ENCODE results near the gene CACNA1E. TPM values are rescaled to one million over a fixed set of nuclear protein-coding genes. Genes with fewer than 3 reads are reported as not detected.

The CACNA1E gene
- total RNA-seq, 1 experiment from 2014 or later = 0.46 TPM

DNA sequence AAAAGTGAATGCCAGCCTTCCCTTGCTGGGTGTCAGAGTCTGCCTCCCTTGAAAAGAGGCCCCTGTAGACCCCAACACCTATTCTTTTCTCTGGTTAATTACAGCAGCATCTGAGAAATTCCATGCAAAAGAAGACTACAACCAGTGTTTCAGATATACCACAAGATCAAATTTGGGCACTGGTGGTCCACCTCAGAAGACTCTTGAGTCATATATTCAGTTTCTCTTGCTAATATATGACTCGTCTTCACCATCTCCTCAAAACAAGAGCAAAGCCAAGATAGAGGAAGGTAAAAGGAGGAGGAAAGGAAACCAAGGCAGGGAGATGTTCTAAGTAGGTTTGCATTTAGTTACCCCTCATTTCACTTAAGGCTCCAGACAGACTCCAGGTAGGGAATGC, 318.3 kb downstream of the CACNA1E start:
- no peaks in the 10 kb centered on the region for H3K23me2 ChIP-seq (ENCODE audit: insufficient read length, low read depth, low read length, poor library complexity, severe bottlenecking)
- H3K79me1 ChIP-seq (ENCODE audit: insufficient read depth, low read depth, low read length, poor library complexity, severe bottlenecking) = no peaks in the 10 kb centered on the region
- H3K23ac ChIP-seq (ENCODE audit: insufficient read length, low read depth, low read length) = no peak overlapping the region
- H2BK120ac ChIP-seq (ENCODE audit: low read depth, low read length, poor library complexity, severe bottlenecking) = no peak overlapping the region
- H4K20me1 ChIP-seq (ENCODE audit: control insufficient read depth, insufficient read depth, insufficient read length) = no peaks in the 10 kb centered on the region
- Mint-ChIP-seq H3K27ac (no peak overlapping the region), H3K27me3 (ENCODE audit: low read depth) (0 out of 2 replicates have a peak, but pooled peaks cover 3% of the 10 kb centered on the region), H3K4me3 (no peak overlapping the region), H3K4me1 (peaks cover 6 to 11% of the 10 kb centered on the region in 2 experiments; a peak in 3 of 4 replicates), H3K36me3 (ENCODE audit: insufficient read depth in 1 of 3, low read depth in 3 of 3) (no peaks in the 10 kb centered on the region), H3K9me3 (no peaks in the 10 kb centered on the region)
- H2BK5ac ChIP-seq (ENCODE audit: insufficient read length, low read length) = no peak overlapping the region
- no peak overlapping the region for H4K5ac ChIP-seq (ENCODE audit: insufficient read length, low read depth, low read length)
- H3K4ac ChIP-seq (ENCODE audit: low read depth, low read length) = no peak overlapping the region
- no peak overlapping the region for H2AK5ac ChIP-seq (ENCODE audit: insufficient read length, low read length)
- no peak overlapping the region for H3K18ac ChIP-seq (ENCODE audit: insufficient read length, low read depth, low read length)
- no peak overlapping the region for H2BK20ac ChIP-seq (ENCODE audit: low read depth, low read length, poor library complexity, severe bottlenecking)
- H3K4me2 ChIP-seq (ENCODE audit: insufficient read depth, insufficient read length, low read length) = no peak overlapping the region
- no peaks in the 10 kb centered on the region for H3K27me3 ChIP-seq (ENCODE audit: insufficient read depth, low read length)
- H2BK12ac ChIP-seq (ENCODE audit: insufficient read length, low read depth, low read length) = no peak overlapping the region
- TF ChIP-seq, protein P1, sequence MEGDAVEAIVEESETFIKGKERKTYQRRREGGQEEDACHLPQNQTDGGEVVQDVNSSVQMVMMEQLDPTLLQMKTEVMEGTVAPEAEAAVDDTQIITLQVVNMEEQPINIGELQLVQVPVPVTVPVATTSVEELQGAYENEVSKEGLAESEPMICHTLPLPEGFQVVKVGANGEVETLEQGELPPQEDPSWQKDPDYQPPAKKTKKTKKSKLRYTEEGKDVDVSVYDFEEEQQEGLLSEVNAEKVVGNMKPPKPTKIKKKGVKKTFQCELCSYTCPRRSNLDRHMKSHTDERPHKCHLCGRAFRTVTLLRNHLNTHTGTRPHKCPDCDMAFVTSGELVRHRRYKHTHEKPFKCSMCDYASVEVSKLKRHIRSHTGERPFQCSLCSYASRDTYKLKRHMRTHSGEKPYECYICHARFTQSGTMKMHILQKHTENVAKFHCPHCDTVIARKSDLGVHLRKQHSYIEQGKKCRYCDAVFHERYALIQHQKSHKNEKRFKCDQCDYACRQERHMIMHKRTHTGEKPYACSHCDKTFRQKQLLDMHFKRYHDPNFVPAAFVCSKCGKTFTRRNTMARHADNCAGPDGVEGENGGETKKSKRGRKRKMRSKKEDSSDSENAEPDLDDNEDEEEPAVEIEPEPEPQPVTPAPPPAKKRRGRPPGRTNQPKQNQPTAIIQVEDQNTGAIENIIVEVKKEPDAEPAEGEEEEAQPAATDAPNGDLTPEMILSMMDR (conservative IDR thresholded peaks at IDR 0.05) = no peak
- WGBS (ENCODE audit: extremely low coverage, insufficient read length, low lambda C conversion rate) = no CpG with 5 or more reads among the region's 1 CpG
- no peaks in the 10 kb centered on the region for H3K9me3 ChIP-seq (ENCODE audit: control insufficient read depth, low read depth, low read length)
- no peak overlapping the region for H2AFZ ChIP-seq (ENCODE audit: low read length)
- no peaks in the 10 kb centered on the region for H3K4me1 ChIP-seq (ENCODE audit: insufficient read depth, low read length)
- DNase-seq = no peak
- no peak overlapping the region for H2BK15ac ChIP-seq (ENCODE audit: low read depth, low read length)
- H3K27ac ChIP-seq (ENCODE audit: insufficient read length, low read depth, low read length) = no peak overlapping the region
- H3K9ac ChIP-seq (ENCODE audit: extremely low read depth, insufficient read length, low read length) = no peak overlapping the region
- H4K8ac ChIP-seq (replicated peaks; ENCODE audit: insufficient read length, low read depth, low read length) = no peak overlapping the region
- no peak overlapping the region for H3K56ac ChIP-seq (ENCODE audit: insufficient read length, low read depth, low read length)
- H3K14ac ChIP-seq (ENCODE audit: insufficient read depth, low read length) = no peak overlapping the region
- H3K79me2 ChIP-seq (ENCODE audit: insufficient read depth, low read length) = no peaks in the 10 kb centered on the region
- no peak overlapping the region for H3T11ph ChIP-seq (ENCODE audit: low read length)
- no peak overlapping the region for H4K91ac ChIP-seq (ENCODE audit: insufficient read length, low read depth, low read length)
